IPS DF 4.7 (cell line): ENCODE measurements around the gene PSTPIP1.
A peak's percentile ranks its signal among the peaks of the same experiment; 100 is the strongest.
"Not testable (repeated sequence)": the region's sequence is repeated elsewhere in the genome, so short reads cannot be mapped to it uniquely, and the experiment has no call there.

Source experiments
- DNase-seq: peaks from one replicate; pipeline ENCODE4 v3.0.0-alpha.2; 2013; ENCODE audit warnings: low spot score; ENCODE audit errors: extremely low read depth

Gene PSTPIP1

GRCh38 chr15:76994971-76995945 lies at the start of gene PSTPIP1:
Gene PSTPIP1 (plus strand): TSS chr15:76995126. CDS start chr15:76995574, 448 bp downstream.
- no peak for DNase-seq

DNA sequence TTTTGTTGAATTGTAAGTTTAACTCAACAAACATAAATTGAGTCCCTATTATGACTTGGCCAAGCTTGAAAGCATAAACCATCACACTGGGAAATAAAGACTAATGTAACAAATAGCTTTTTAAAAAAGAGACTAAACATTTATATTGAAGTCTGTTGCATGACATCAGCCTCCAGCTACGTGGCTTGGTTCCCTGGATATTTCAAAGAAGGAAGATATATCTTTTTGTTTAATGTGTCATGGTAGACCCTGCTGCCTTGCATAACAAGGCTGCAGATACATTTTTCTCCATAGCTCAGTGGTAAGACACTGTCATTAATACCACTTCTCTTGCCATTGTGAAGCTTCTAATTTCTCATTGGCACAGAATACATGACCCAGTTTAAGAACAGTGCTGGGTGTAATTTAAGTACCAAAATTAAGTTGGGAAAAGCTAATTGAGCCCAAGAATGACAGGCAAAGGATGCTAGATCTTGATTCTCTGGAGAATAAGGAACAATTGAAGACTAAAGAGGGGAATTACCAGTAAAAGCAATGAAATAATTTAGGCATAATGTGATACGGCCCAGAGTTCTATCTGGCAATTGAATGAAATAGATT lies 49.3 kb upstream of the PSTPIP1 start:
- DNase-seq, result no peak

DNA sequence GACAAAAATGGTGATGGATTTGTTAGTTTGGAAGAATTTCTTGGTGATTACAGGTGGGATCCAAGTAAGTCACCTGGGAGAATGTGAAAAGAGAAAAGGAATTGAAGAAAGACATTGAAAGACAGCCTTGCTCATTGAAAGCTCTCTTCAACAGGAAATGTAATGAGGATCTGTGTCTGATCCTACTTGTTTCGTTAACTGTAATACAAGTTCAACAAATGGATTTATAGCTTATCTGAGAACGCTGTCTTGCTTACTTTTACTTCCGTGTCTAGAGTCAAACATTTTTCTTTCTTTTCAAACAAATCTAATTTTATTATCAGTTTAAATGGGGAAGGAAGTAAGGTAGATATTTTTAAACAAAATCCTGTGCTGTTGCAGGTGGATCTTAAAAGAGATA lies 47.5 kb upstream of the PSTPIP1 start:
- DNase-seq, result no peak

DNA sequence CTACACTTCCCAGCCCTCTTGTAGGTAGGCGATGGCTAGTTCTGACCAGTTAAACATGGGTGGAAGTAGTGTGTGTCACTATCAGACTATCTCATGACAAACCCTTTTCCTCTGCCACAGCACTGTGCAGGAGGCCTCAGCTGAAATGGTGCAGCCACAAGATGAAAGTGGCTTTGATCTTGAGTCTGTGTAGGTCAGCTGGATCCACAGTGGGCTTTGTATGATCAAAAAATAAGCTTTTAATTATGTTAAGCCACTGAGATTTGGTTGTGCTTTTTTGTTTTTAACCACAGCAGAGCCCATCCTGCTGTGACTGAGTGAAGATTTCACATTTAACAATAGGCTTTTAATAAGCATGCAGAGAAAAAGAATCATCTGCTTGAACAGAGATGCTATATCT lies 43.7 kb upstream of the PSTPIP1 start:
- no peak for DNase-seq

- no peak for DNase-seq
These were observed 41.0 kb upstream of the PSTPIP1 start for GRCh38 chr15:76953913-76954312.

DNA sequence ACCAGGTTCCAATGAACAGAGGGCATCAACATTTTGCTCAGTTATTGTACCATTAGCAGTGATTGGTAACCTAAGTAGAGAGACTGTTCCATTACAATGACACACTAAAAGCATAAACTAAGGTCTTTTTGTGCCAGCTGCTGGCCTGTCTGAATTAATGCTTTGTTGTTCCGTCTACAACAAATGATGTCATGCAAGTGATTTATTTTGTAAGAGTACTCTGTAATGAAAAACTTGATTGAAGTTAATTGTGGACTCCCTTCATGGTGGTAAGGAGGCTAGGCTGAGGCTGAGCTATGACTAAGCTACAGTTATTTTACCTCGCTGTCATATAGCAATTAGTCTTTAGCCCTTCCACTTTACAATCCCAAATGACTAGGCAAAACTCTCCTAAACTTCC lies 40.2 kb upstream of the PSTPIP1 start:
- no peak for DNase-seq

DNA sequence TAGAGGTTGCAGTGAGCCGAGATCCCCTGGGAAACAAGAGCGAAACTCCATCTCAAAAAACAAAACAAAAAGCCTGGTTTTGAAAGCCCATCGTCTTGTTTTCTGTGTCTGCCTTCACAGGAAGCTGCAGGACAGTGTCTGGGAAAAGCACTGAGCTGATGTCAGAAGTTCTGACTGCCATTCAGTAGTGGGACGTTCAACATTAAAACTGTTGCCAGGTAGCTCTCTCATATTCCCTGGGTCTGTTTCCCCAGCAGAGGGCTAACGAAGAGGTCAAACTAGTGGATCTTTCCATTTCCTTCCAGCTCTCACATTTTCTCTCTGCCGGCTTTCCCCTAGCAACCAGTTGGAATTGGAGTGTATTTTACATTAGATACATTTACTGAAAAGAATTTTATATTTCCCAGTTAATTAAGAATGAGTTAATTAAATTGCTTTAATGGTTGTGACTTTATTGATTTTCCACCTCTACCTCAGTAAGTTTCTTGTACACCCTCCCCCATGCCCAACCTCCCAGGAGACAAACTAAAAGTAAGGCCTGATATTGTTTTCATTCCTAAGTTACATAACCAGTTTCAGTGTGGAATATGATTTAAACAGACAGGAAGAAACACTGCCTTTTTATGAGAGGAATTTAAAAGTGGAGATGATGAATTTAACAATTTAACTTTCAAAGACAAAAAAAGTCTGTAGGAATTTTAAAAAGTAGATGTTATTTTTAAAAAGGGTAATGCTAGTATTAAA lies 33.5 kb upstream of the PSTPIP1 start:
- DNase-seq, result no peak

GRCh38 chr15:76962337-76963013 lies 32.5 kb upstream of the PSTPIP1 start:
- DNase-seq, result no peak

DNA sequence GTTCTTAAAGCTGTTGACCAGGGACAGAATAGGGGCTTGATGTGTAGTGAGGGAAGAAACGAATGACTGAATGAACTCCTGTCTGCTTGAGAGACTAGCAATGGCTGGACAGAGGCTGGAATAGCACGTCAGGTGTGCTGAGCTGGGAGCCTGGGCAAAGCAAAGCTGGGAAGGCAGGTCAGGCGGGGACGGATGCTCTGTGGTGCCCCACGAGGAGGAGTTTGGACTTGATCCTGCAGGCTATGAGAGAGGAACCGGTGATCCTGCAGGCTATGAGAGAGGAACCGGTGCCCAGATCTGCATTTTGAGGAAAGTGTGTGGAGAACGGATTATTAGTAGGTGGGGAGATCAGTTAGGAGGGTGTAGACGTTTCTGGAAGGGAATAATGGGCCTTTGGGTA lies 31.3 kb upstream of the PSTPIP1 start:
- DNase-seq, result no peak

- no peak for DNase-seq
These were observed 30.8 kb upstream of the PSTPIP1 start for GRCh38 chr15:76964157-76964556.

- DNase-seq, result not testable (repeated sequence)
These were observed 28.9 kb upstream of the PSTPIP1 start for GRCh38 chr15:76966051-76966450.

DNA sequence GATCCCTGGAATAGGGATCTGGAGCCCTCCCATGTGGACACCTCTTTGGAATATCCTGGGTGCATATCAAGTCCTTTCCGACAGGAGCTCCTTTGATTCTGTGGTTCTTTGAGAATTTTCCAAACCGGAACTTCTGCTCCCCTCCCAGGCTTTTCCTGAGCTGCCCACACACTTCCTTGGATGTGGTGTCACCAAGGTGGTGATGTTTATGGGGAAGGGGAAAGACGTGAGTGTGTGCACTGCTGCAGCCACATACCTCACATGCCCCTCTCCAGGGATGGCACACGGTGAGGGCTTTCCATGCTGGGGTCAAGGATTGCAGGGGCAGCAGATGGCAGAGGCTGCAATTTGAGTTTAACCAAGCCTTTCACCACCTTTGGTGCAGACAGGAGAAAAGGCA lies 27.9 kb upstream of the PSTPIP1 start:
- DNase-seq, result no peak

DNA sequence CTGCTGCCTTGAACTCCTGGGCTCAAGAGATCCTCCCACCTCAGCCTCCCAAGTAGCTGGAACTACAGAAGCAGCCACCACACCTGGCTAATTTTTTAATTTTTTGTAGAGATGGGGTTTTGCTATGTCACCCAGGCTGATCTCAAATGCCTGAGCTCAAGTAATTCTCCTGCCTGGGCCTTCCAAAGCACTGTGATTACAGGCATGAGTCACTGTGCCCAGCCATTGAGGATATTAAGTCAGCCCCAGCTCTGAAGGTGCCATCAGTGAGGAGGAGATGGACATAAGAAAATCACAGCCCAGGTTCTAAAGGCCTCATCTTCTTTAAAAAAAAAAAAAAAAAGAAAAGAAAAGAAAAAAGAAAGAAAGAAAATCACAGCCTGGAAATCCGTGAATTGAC lies 26.6 kb upstream of the PSTPIP1 start:
- DNase-seq, result no peak

GRCh38 chr15:76972389-76973361 lies 22.3 kb upstream of the PSTPIP1 start:
- DNase-seq, result no peak

DNA sequence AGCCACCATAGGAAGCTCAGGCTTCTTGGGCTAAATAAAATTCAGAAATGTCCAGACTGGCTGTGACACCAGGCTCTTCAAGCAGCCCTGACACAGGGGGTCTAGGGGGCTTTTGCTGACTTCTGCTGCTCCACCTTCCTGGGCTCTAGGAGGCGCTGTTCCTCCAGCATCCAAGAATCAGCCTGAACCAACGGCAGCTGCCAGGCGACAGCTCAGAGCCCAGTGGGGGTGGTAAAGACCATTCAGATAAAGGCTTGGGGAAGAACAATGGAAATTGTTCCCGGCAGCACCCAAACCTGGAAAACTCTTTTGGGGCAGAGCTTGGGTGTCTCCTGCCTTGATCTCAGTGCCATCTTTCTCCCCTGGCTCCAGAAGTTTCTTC lies 21.6 kb upstream of the PSTPIP1 start:
- peak; percentile 62 for DNase-seq

- no peak for DNase-seq
These were observed 21.0 kb upstream of the PSTPIP1 start for GRCh38 chr15:76973906-76974305.

DNA sequence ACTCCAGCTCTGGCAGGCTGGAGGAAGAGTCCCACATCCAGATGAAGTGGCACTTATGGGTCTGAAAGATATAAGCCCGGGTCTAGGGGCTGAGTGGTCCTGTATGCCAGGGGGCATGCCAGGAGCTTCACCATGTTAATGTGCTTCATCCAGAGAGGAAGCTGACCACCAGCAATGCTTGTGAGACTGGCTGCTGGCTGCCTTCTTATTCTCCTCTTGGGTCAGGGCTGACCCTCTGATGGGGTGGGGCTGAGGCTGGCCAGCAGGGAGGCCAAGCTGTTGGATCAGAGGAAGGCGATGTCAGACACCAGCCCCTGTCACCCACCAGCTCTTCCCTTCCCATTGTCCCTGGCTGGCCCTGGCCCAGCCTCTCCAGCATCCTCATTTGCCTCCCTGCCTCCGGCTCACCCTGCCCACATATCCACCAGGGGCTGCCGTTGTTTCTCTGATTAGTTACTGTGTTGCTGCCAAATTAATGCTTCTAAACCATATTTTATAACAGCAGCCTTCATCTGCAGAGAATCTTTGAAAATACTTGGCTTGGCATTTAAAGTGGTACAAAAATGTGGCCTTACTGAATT lies 20.4 kb upstream of the PSTPIP1 start:
- DNase-seq, result no peak

GRCh38 chr15:76976141-76976540 lies 18.8 kb upstream of the PSTPIP1 start:
- DNase-seq, result no peak

- no peak for DNase-seq
These were observed 18.2 kb upstream of the PSTPIP1 start for GRCh38 chr15:76976572-76977270.
